GM12878 (cell line): ENCODE measurements around the gene SLC38A3.
"Not testable (repeated sequence)": the region's sequence is repeated elsewhere in the genome, so short reads cannot be mapped to it uniquely, and the experiment has no call there.

Experiments
- BHLHE40 ChIP-seq, 2 experiments: fragments of 450-650 bp in 1 of 2; IDR thresholded peaks; 2 replicates each; pipeline ENCODE4 v1.6.1; 2011 to 2017; ENCODE audit warnings: low read depth in 2 of 2, borderline replicate concordance in 1 of 2, improper control_type of control experiment in 1 of 2, low read length in 1 of 2, mild to moderate bottlenecking in 1 of 2
- CHD4 ChIP-seq: fragments of 200-600 bp; sonication (generic); IDR thresholded peaks from 2 replicates; pipeline ENCODE4 v1.6.1; 2016; ENCODE audit warnings: mild to moderate bottlenecking
- EP300 ChIP-seq, 2 experiments: fragments of 150-350 bp in 1 of 2; IDR thresholded peaks; 2 replicates each; pipeline ENCODE4 v1.6.1; 2011 to 2012; ENCODE audit warnings: low read depth in 2 of 2, low read length in 2 of 2, borderline replicate concordance in 1 of 2, improper control_type of control experiment in 1 of 2, inconsistent platforms in 1 of 2; ENCODE audit not compliant: control insufficient read depth in 1 of 2
- EZH2 ChIP-seq: IDR thresholded peaks from 2 replicates; pipeline ENCODE4 v1.6.1; 2012; ENCODE audit warnings: low read depth, mild to moderate bottlenecking, control low read depth, inconsistent platforms, low read length, borderline replicate concordance; ENCODE audit not compliant: control insufficient read depth
- NR2C2 ChIP-seq: IDR thresholded peaks from 2 replicates; pipeline ENCODE4 v1.6.1; 2011; ENCODE audit warnings: borderline replicate concordance, low read depth; ENCODE audit not compliant: control insufficient read depth, insufficient read length
- NRF1 ChIP-seq: conservative IDR thresholded peaks from 2 replicates; pipeline ENCODE4 v1.6.1; 2011; ENCODE audit warnings: mild to moderate bottlenecking, low read depth, low read length, improper control_type of control experiment
- POLR2A ChIP-seq: IDR thresholded peaks from 2 replicates; pipeline ENCODE4 v1.6.1; 2011; ENCODE audit warnings: low read depth, mild to moderate bottlenecking, low read length
- SIN3A ChIP-seq: IDR thresholded peaks from 2 replicates; pipeline ENCODE4 v1.6.1; 2012; ENCODE audit warnings: low read depth, low read length, improper control_type of control experiment
- SMAD1 ChIP-seq: fragments of 450-650 bp; IDR thresholded peaks from 2 replicates; pipeline ENCODE4 v1.6.1; 2018; ENCODE audit warnings: mild to moderate bottlenecking, low read depth; ENCODE audit not compliant: partially characterized antibody
- SMC3 ChIP-seq: IDR thresholded peaks from 2 replicates; pipeline ENCODE4 v1.6.1; 2011; ENCODE audit warnings: low read length, improper control_type of control experiment, borderline replicate concordance
- TF ChIP-seq, protein P1 (sequence below), 3 experiments: IDR thresholded peaks in 2 of 3; conservative IDR thresholded peaks in 1 of 3; 2 replicates each; pipeline ENCODE4 v1.5.1; 2011; ENCODE audit warnings: low read depth in 3 of 3, low read length in 3 of 3, mild to moderate bottlenecking in 3 of 3, control low read depth in 2 of 3, moderate library complexity in 2 of 3, inconsistent platforms in 1 of 3, mixed read lengths in 1 of 3; ENCODE audit not compliant: control insufficient read depth in 2 of 3, insufficient read depth in 1 of 3; ENCODE audit errors: extremely low read depth in 1 of 3
- TF ChIP-seq, protein P2 (sequence below): fragments of 450-650 bp; IDR thresholded peaks from 2 replicates; pipeline ENCODE4 v1.6.1; 2017; ENCODE audit warnings: mild to moderate bottlenecking
- TF ChIP-seq, protein P3 (sequence below): IDR thresholded peaks from 2 replicates; pipeline ENCODE4 v1.6.1; 2012; ENCODE audit warnings: low read depth, low read length, improper control_type of control experiment

DNA sequence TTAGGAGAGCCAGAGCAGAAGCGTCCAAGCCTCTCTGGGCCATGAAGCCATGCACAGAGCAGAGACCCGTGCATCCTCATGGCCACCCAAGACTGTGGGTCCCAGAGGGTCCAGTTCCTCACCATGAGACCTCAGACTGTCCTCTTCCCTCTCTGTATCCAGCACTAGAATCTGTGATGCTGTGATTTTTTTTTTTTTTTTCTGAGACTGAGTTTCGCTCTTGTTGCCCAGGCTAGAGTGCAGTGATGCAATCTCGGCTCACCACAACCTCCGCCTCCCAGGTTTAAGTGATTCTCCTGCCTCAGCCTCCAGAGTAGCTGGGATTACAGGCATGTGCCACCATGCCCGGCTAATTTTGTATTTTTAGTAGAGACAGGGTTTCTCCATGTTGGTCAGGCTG lies 39.7 kb downstream of the SLC38A3 start:
- TF ChIP-seq, protein P1, sequence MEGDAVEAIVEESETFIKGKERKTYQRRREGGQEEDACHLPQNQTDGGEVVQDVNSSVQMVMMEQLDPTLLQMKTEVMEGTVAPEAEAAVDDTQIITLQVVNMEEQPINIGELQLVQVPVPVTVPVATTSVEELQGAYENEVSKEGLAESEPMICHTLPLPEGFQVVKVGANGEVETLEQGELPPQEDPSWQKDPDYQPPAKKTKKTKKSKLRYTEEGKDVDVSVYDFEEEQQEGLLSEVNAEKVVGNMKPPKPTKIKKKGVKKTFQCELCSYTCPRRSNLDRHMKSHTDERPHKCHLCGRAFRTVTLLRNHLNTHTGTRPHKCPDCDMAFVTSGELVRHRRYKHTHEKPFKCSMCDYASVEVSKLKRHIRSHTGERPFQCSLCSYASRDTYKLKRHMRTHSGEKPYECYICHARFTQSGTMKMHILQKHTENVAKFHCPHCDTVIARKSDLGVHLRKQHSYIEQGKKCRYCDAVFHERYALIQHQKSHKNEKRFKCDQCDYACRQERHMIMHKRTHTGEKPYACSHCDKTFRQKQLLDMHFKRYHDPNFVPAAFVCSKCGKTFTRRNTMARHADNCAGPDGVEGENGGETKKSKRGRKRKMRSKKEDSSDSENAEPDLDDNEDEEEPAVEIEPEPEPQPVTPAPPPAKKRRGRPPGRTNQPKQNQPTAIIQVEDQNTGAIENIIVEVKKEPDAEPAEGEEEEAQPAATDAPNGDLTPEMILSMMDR (IDR thresholded peaks at IDR 0.05 in 2 of 3, conservative IDR thresholded peaks at IDR 0.05 in 1 of 3; ENCODE audit: control insufficient read depth in 2 of 3, extremely low read depth in 1 of 3, insufficient read depth in 1 of 3, low read depth in 3 of 3, low read length in 3 of 3): not testable (repeated sequence)
- not testable (repeated sequence) for TF ChIP-seq SMC3; SMAD1; NRF1; CHD4; BHLHE40 (IDR thresholded peaks at IDR 0.05; ENCODE audit: borderline replicate concordance in 1 of 2, low read depth in 2 of 2, low read length in 1 of 2); POLR2A; EP300 (IDR thresholded peaks at IDR 0.05; ENCODE audit: borderline replicate concordance in 1 of 2, control insufficient read depth in 1 of 2, low read depth in 2 of 2, low read length in 2 of 2); EZH2; NR2C2; SIN3A
- TF ChIP-seq, protein P2, sequence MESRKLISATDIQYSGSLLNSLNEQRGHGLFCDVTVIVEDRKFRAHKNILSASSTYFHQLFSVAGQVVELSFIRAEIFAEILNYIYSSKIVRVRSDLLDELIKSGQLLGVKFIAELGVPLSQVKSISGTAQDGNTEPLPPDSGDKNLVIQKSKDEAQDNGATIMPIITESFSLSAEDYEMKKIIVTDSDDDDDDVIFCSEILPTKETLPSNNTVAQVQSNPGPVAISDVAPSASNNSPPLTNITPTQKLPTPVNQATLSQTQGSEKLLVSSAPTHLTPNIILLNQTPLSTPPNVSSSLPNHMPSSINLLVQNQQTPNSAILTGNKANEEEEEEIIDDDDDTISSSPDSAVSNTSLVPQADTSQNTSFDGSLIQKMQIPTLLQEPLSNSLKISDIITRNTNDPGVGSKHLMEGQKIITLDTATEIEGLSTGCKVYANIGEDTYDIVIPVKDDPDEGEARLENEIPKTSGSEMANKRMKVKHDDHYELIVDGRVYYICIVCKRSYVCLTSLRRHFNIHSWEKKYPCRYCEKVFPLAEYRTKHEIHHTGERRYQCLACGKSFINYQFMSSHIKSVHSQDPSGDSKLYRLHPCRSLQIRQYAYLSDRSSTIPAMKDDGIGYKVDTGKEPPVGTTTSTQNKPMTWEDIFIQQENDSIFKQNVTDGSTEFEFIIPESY: not testable (repeated sequence)
- TF ChIP-seq, protein P3, sequence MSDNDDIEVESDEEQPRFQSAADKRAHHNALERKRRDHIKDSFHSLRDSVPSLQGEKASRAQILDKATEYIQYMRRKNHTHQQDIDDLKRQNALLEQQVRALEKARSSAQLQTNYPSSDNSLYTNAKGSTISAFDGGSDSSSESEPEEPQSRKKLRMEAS: not testable (repeated sequence)
